IMR-90 (cell line): ENCODE results near the gene PACSIN2.

Source experiments
- CEBPB ChIP-seq: IDR thresholded peaks from 2 replicates; pipeline ENCODE4 v1.6.1; 2012; ENCODE audit warnings: low read depth, low read length, improper control_type of control experiment
- MXI1 ChIP-seq: IDR thresholded peaks from 2 replicates; pipeline ENCODE4 v1.6.1; 2012; ENCODE audit warnings: low read depth, mild to moderate bottlenecking, low read length, moderate library complexity, borderline replicate concordance
- POLR2A ChIP-seq: IDR thresholded peaks from 2 replicates; pipeline ENCODE4 v1.6.1; 2012; ENCODE audit warnings: mild to moderate bottlenecking, low read depth, low read length
- RAD21 ChIP-seq: IDR thresholded peaks from 2 replicates; pipeline ENCODE4 v1.6.1; 2012; ENCODE audit warnings: low read length, improper control_type of control experiment
- RCOR1 ChIP-seq: IDR thresholded peaks from 2 replicates; pipeline ENCODE4 v1.6.1; 2012; ENCODE audit warnings: mild to moderate bottlenecking, low read length, improper control_type of control experiment; ENCODE audit not compliant: insufficient replicate concordance
- RFX5 ChIP-seq: IDR thresholded peaks from 2 replicates; pipeline ENCODE4 v1.8.0; 2012; ENCODE audit warnings: low read depth, mild to moderate bottlenecking, low read length, moderate library complexity
- SMC3 ChIP-seq: fragments of 150-350 bp; IDR thresholded peaks from 2 replicates; pipeline ENCODE4 v1.6.1; 2016; ENCODE audit warnings: low read depth, mild to moderate bottlenecking, antibody characterized with exemption, low read length, moderate library complexity
- TF ChIP-seq, protein P1 (sequence below): conservative IDR thresholded peaks from 2 replicates; pipeline ENCODE4 v1.5.1; 2012; ENCODE audit warnings: mild to moderate bottlenecking, low read depth, low read length, improper control_type of control experiment
- TF ChIP-seq, protein P2 (sequence below): fragments of 150-350 bp; IDR thresholded peaks from 2 replicates; pipeline ENCODE4 v1.6.1; 2017; ENCODE audit warnings: mild to moderate bottlenecking, antibody characterized with exemption, low read length, low read depth

DNA sequence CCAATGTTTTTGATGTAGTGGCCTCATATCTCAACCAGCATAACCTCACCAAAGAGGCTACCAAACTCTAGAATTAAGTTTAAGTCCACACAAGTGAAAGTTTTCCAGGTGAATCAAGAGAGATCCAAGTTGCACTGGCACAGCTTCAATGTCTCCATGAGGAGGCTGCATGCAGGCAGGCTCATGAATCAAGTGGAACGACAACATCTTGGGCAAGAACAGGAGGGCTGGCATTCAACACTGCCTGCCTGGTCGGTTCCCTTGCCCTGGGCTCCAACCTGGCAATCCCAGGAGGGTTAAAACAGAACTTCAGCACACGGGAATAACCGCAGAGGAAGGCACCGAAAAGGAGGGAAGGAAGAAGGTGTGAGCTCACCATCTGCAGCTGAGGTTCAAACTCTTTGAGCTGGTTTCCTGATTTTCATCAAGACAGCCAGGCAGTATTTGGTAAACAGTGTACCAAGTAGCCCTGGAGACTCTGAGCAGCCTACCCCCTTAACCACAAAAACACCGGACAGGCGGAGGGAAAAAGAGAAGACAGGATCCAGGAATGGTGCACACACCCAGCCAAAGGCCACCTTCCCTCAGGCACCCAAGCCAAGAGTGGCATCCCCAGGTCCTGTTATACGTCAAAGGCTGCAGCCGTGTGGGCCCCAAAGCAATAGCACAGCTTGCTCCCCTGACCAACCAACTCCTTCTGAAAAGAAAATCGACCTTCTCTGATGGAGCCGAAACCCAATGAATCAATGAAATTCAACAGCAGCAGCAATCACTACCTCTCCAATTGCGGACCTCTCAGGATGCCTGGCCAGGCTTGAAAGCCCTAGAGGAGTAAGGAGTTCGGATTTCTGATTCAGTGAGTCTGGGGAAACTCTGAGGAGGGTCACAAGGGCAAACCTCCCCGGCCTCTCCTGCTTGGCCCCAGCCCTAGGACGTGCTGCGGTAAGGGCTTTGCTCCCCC, 1.3 kb downstream of the PACSIN2 start:
- TF ChIP-seq RFX5 (no peak), MXI1 (no peak), POLR2A (no peak), RAD21 (no peak), RCOR1 (no peak), CEBPB (no peak), SMC3 (no peak)
- TF ChIP-seq, protein P1, sequence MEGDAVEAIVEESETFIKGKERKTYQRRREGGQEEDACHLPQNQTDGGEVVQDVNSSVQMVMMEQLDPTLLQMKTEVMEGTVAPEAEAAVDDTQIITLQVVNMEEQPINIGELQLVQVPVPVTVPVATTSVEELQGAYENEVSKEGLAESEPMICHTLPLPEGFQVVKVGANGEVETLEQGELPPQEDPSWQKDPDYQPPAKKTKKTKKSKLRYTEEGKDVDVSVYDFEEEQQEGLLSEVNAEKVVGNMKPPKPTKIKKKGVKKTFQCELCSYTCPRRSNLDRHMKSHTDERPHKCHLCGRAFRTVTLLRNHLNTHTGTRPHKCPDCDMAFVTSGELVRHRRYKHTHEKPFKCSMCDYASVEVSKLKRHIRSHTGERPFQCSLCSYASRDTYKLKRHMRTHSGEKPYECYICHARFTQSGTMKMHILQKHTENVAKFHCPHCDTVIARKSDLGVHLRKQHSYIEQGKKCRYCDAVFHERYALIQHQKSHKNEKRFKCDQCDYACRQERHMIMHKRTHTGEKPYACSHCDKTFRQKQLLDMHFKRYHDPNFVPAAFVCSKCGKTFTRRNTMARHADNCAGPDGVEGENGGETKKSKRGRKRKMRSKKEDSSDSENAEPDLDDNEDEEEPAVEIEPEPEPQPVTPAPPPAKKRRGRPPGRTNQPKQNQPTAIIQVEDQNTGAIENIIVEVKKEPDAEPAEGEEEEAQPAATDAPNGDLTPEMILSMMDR: no peak
- TF ChIP-seq, protein P2, sequence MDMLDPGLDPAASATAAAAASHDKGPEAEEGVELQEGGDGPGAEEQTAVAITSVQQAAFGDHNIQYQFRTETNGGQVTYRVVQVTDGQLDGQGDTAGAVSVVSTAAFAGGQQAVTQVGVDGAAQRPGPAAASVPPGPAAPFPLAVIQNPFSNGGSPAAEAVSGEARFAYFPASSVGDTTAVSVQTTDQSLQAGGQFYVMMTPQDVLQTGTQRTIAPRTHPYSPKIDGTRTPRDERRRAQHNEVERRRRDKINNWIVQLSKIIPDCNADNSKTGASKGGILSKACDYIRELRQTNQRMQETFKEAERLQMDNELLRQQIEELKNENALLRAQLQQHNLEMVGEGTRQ: no peak
